Loucy (cell line): ENCODE data around the gene COG2.

ENCODE experiments used
- EZH2phosphoT487 ChIP-seq: fragments of 200-600 bp; IDR thresholded peaks from 2 replicates; pipeline ENCODE4 v1.6.1; 2018; ENCODE audit warnings: antibody characterized with exemption, mild to moderate bottlenecking, moderate library complexity, borderline replicate concordance
- TF ChIP-seq, protein P1 (sequence below): fragments of 200-600 bp; sonication (generic); conservative IDR thresholded peaks from 2 replicates; pipeline ENCODE4 v1.5.1; 2014; ENCODE audit warnings: mild to moderate bottlenecking, antibody characterized with exemption, low read length

DNA sequence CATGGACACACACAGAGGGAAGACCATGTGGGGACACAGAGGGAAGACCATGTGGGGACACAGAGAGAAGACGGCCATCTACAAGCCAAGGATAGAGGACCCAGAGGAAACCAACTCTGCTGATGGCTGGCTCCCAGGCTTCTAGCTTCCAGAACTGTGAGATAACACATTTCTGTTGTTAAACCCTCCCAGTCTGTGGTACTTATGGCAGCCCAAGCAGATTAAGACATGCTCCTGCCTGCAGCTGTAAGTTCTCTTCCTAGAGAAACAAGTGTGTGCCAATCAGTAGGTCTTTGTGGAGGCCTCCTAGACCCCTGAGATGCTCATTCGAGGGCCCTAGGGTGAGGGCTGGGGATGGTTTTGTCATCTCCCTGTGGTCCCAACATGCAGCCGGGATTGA lies 69.0 kb downstream of the COG2 start:
- TF ChIP-seq, protein P1, sequence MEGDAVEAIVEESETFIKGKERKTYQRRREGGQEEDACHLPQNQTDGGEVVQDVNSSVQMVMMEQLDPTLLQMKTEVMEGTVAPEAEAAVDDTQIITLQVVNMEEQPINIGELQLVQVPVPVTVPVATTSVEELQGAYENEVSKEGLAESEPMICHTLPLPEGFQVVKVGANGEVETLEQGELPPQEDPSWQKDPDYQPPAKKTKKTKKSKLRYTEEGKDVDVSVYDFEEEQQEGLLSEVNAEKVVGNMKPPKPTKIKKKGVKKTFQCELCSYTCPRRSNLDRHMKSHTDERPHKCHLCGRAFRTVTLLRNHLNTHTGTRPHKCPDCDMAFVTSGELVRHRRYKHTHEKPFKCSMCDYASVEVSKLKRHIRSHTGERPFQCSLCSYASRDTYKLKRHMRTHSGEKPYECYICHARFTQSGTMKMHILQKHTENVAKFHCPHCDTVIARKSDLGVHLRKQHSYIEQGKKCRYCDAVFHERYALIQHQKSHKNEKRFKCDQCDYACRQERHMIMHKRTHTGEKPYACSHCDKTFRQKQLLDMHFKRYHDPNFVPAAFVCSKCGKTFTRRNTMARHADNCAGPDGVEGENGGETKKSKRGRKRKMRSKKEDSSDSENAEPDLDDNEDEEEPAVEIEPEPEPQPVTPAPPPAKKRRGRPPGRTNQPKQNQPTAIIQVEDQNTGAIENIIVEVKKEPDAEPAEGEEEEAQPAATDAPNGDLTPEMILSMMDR, result no peak
- TF ChIP-seq EZH2phosphoT487, result no peak
